NCI-H128 (cell line): ENCODE measurements around the gene NPTXR.

Experiments
- DNase-seq: peaks from one replicate; lab custom pipeline; 2025; ENCODE audit not compliant: unreplicated experiment; lab: John Stamatoyannopoulos, UW

Gene NPTXR

GRCh38 chr22:38799265-38800002, 44.4 kb downstream of the NPTXR start:
- DNase-seq = no peak

GRCh38 chr22:38798496-38798895, 45.3 kb downstream of the NPTXR start:
- DNase-seq = no peak

- DNase-seq = no peak
Observed at GRCh38 chr22:38796262-38796957, 47.4 kb downstream of the NPTXR start.

- DNase-seq = no peak
Observed at GRCh38 chr22:38795569-38795968, 48.3 kb downstream of the NPTXR start.

GRCh38 chr22:38793721-38794466, 49.9 kb downstream of the NPTXR start, which contains the start of gene DNAL4:
TSS of gene DNAL4 (minus strand) at chr22:38794143. CDS start at chr22:38782731, 11,412 bp downstream.
- DNase-seq = peak; percentile 83

- no peak for DNase-seq
Observed at GRCh38 chr22:38793317-38793716, 50.5 kb downstream of the NPTXR start.

GRCh38 chr22:38792833-38793232, 51.0 kb downstream of the NPTXR start:
- no peak for DNase-seq

GRCh38 chr22:38789606-38790005, 54.2 kb downstream of the NPTXR start:
- no peak for DNase-seq

- no peak for DNase-seq
Observed at GRCh38 chr22:38788846-38789245, 55.0 kb downstream of the NPTXR start.

- DNase-seq = no peak
Observed at GRCh38 chr22:38788021-38788816, 55.6 kb downstream of the NPTXR start.

GRCh38 chr22:38786631-38787030, 57.2 kb downstream of the NPTXR start:
- no peak for DNase-seq

GRCh38 chr22:38784856-38785255, 59.0 kb downstream of the NPTXR start:
- DNase-seq = no peak

GRCh38 chr22:38784035-38784434, 59.8 kb downstream of the NPTXR start:
- no peak for DNase-seq

GRCh38 chr22:38783095-38783615, 60.7 kb downstream of the NPTXR start:
- no peak for DNase-seq

- no peak for DNase-seq
Observed at GRCh38 chr22:38782402-38783094, 61.3 kb downstream of the NPTXR start.

GRCh38 chr22:38781033-38781432, 62.8 kb downstream of the NPTXR start:
- no peak for DNase-seq

- no peak for DNase-seq
Observed at GRCh38 chr22:38777087-38777671, 66.6 kb downstream of the NPTXR start.

GRCh38 chr22:38776086-38776485, 67.7 kb downstream of the NPTXR start:
- no peak for DNase-seq

GRCh38 chr22:38775656-38776055, 68.2 kb downstream of the NPTXR start:
- DNase-seq = no peak
